Hair follicular keratinocyte (primary cell): ENCODE results near the gene PIK3CD. TPM values are rescaled to one million over a fixed set of nuclear protein-coding genes. Genes with fewer than 3 reads are reported as not detected.

Experiments
- total RNA-seq: library from RNA; depleted of rRNA; stranded (reverse); fragments of >200 nt; gene quantifications from 2 replicates; pipeline ENCODE4 v1.2.3, GENCODE V29; 2015

Gene PIK3CD
- total RNA-seq, result 24.5 and 31.2 TPM in 2 replicates

GRCh38 chr1:9651565-9652378 is at the start of gene PIK3CD:
Gene PIK3CD, plus strand, starts transcription at chr1:9651731. Its CDS starts 58,725 bp downstream, at chr1:9710456.

Other genes with a start within 250 kb of the PIK3CD start
- 7.3 and 12.9 TPM in 2 replicates for gene SLC25A33, start 112.3 kb upstream of the PIK3CD start, total RNA-seq
- gene TMEM201, start 62.8 kb upstream of the PIK3CD start, total RNA-seq, result 5.8 and 11.5 TPM in 2 replicates
- gene CLSTN1, start 172.2 kb downstream of the PIK3CD start, total RNA-seq, result 115 and 119 TPM in 2 replicates